NCI-H82 treated with DMSO at 0.1 percent for 48 hours (cell line): ENCODE measurements around the gene PPP2R2B.

ENCODE experiments used
- DNase-seq: peaks from one replicate; lab custom pipeline; 2025; ENCODE audit not compliant: unreplicated experiment; lab: John Stamatoyannopoulos, UW

The PPP2R2B gene

GRCh38 chr5:146888351-146888978 is 9.9 kb upstream of the PPP2R2B start:
- no peak for DNase-seq

GRCh38 chr5:146884066-146884626 is 5.6 kb upstream of the PPP2R2B start:
- no peak for DNase-seq

- no peak for DNase-seq
These were observed 5.0 kb upstream of the PPP2R2B start for GRCh38 chr5:146883511-146883910.

GRCh38 chr5:146880966-146881365 is 2.4 kb upstream of the PPP2R2B start:
- DNase-seq = no peak

GRCh38 chr5:146877783-146878475 is 628 bp downstream of the PPP2R2B start:
- DNase-seq = no peak

GRCh38 chr5:146877178-146877681 is 1.3 kb downstream of the PPP2R2B start:
- DNase-seq = no peak

GRCh38 chr5:146873186-146873917 is 5.2 kb downstream of the PPP2R2B start:
- no peak for DNase-seq

- DNase-seq = no peak
These were observed 6.4 kb downstream of the PPP2R2B start for GRCh38 chr5:146872188-146872587.

GRCh38 chr5:146867996-146868708 is 10.4 kb downstream of the PPP2R2B start:
- no peak for DNase-seq

GRCh38 chr5:146866263-146866662 is 12.3 kb downstream of the PPP2R2B start:
- no peak for DNase-seq

- DNase-seq = no peak
These were observed 15.9 kb downstream of the PPP2R2B start for GRCh38 chr5:146862641-146863040.

- DNase-seq = no peak
These were observed 18.2 kb downstream of the PPP2R2B start for GRCh38 chr5:146860213-146860893.

- DNase-seq = no peak
These were observed 26.5 kb downstream of the PPP2R2B start for GRCh38 chr5:146852089-146852488.

- DNase-seq = no peak
These were observed 27.4 kb downstream of the PPP2R2B start for GRCh38 chr5:146851133-146851532.

GRCh38 chr5:146849694-146850303 is 28.8 kb downstream of the PPP2R2B start:
- DNase-seq = no peak

- no peak for DNase-seq
These were observed 30.4 kb downstream of the PPP2R2B start for GRCh38 chr5:146848133-146848532.

GRCh38 chr5:146840016-146840415 is 38.5 kb downstream of the PPP2R2B start:
- no peak for DNase-seq

GRCh38 chr5:146836226-146836842 is 42.2 kb downstream of the PPP2R2B start:
- no peak for DNase-seq

- no peak for DNase-seq
These were observed 45.4 kb downstream of the PPP2R2B start for GRCh38 chr5:146832985-146833732.
